HT1080 (cell line): ENCODE results near the gene SLC25A30. TPM values are rescaled to one million over a fixed set of nuclear protein-coding genes. Genes with fewer than 3 reads are reported as not detected.
"Not testable (repeated sequence)": the region's sequence is repeated elsewhere in the genome, so short reads cannot be mapped to it uniquely, and the experiment has no call there.

ENCODE experiments used
- DNase-seq: peaks from one replicate; pipeline ENCODE4 v3.0.0-alpha.2; 2015; ENCODE audit warnings: low read depth
- total RNA-seq: library from RNA; depleted of rRNA; stranded (reverse); fragments of >200 nt; shearing (Covaris generic); gene quantifications from 2 replicates; pipeline ENCODE4 v1.2.3, GENCODE V29; 2014; rRNA removed

SLC25A30 gene
- total RNA-seq, 1 experiment from 2014 or later: 12.9 TPM

- DNase-seq: peak; percentile 26
These were observed 50.2 kb downstream of the SLC25A30 start for GRCh38 chr13:45368005-45368404.

GRCh38 chr13:45367358-45367757 is 50.8 kb downstream of the SLC25A30 start:
- DNase-seq: peak; percentile 98

DNA sequence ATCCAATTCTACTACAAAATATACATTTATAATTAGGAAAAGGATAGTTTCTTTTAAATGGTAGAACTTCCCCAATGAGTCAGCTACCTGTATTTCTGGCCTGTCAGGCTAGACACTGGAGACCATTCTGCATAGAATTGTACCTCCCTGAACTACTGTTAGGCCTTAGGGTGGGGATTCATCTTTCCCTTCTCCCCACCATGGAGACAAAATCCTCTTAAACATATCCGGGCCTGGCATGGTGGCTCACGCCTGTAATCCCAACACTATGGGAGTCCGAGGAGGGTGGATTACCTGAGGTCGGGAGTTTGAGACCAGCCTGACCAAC is 52.7 kb downstream of the SLC25A30 start:
- no peak for DNase-seq

GRCh38 chr13:45364876-45365557 is 53.2 kb downstream of the SLC25A30 start:
- DNase-seq: no peak

DNA sequence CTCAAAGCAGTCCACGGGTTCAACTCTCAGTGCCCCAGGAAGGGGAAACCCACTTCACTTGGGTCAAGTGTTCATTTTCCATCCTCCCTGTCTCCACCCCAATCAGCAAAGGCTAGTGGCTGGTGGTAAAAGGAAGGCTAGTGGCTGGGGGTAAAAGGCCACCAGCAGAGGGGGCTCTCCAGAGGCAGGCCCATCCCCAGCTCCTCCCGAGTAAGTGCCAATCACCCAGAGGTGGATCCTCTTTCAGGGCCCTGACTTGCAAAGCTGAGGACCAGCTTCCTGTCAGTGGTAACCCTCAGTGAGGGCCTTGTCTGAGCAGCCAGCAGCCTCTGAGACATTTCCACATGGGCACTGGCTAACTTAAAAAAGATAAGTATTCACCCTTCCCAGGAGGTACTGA is 55.2 kb downstream of the SLC25A30 start:
- peak; percentile 13 for DNase-seq

DNA sequence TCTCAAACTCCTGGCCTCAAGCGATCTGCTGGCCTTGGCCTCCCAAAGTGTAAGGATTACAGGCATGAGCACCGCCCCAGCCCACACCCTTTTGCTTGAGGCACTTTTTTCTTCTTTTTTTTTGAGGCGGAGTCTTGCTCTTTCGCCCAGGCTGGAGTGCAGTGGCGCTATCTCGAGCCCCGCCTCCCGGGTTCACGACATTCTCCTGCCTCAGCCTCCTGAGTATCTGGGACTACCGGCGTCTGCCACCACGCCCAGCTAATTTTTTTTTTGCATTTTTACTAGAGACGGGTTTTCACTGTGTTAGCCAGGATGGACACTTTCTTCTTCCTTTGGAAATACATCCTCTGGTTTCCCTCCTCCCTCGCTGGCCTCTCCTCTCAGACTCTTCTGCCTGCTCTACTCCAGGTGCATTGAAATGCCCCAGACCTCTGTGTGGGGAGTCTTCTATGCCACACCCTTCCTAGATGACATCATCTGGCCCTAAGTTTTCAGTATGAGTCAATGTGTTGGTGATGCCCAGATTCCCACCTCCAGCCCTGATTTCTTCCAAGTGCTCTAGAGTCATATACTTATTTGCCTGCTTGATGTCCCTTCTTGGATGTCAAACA is 56.5 kb downstream of the SLC25A30 start:
- peak; percentile 85 for DNase-seq

DNA sequence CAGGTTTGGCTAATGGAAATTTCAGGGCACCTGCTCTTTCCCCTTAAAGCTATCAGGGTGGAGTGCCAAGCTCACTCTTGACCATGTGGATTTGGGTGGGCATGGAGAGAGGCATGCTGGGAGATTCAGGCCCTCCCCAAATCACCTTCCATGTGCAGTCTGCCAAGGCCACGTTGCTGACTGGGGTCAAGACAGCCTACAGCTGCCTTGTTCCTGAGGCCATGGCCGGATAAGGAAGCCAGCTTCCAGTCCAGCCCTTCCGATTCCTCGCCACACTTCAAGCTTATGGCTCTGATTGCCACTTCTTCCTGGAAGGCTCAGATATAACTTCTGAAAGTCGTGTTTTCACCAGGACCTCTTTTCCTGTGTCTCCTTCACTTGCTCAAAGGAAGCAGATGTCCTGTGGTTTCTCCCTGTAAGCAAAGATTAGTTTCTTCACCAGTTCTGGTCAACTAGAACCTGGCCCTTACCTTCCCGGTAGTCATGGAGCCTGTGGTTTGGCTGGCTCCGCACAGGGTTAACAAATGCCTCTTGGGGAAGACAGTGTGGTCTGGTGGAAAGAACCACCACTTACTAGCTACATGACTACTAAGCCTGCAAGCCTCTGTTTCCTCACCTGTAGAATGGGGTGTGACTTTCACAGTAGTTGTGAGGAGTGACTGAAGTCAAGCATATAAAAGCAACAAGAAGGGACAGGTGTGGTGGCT is 61.1 kb downstream of the SLC25A30 start:
- no peak for DNase-seq

GRCh38 chr13:45353895-45354294 is 64.3 kb downstream of the SLC25A30 start:
- no peak for DNase-seq

DNA sequence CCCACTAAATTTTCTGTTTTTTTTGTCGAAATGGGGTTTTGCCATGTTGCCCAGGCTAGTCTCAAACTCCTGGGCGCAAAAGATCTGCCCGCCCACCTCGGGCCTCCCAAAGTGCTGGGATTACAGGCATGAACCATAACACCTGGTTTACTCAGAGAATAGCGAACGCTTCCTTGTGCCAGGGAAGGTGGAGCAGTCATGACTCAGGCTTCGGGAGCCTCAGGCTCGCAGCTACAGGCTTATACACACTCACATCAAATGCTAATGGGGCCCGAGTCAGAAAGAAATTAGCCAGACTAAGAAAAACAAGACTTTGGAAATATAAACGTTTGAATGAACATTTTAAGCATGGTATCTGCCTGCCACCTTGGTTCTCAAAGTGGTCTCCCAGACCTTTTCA is 66.1 kb downstream of the SLC25A30 start:
- no peak for DNase-seq

GRCh38 chr13:45350152-45350551 is 68.0 kb downstream of the SLC25A30 start:
- DNase-seq: no peak

GRCh38 chr13:45349438-45349837 is 68.7 kb downstream of the SLC25A30 start:
- DNase-seq: no peak

DNA sequence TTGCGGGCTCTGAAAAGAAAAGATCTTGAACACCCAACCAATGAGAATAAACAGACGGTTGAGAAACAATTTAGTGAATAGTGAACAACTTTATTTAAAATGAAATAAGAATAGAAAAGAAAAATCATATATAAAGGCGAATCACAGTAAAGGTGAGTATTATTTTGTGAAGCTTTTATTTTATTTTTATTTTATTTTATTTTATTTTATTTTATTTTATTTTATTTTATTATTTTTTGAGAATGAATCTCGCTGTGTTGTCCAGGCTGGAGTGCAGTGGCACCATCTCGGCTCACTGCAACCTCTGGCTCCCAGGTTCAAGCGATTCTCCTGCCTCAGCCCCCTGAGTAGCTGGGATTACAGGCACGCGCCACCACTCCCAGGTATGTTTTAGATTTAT is 74.1 kb downstream of the SLC25A30 start:
- not testable (repeated sequence) for DNase-seq

Other genes with a start within 250 kb of the SLC25A30 start
- gene KCTD4, start 217.3 kb downstream of the SLC25A30 start, total RNA-seq: 0.07 and 0.40 TPM in 2 replicates
- gene TPT1, start 77.2 kb downstream of the SLC25A30 start, total RNA-seq: 1,865 and 1,866 TPM in 2 replicates
- gene COG3, start 46.6 kb upstream of the SLC25A30 start, total RNA-seq: 30.5 and 42.1 TPM in 2 replicates
- not detected in 2 replicates for gene ERICH6B, start 197.4 kb upstream of the SLC25A30 start, total RNA-seq